Large intestine (tissue), 3 donors: ENCODE data around the gene SAMM50. TPM values are rescaled to one million over a fixed set of nuclear protein-coding genes. Genes with fewer than 3 reads are reported as not detected.

Experiments
- DNase-seq, 2 donors: peaks; one replicate each; pipeline versions ENCODE4 v3.0.0 to v3.0.0-alpha.2; 2013
- H3K27ac ChIP-seq: one replicate; pipeline ENCODE4 v1.5.1; 2013; ENCODE audit warnings: low read length
- H3K27me3 ChIP-seq: 2 replicates; pipeline ENCODE4 v1.6.1; 2013; ENCODE audit warnings: low read length; ENCODE audit not compliant: control insufficient read depth, insufficient read depth
- H3K36me3 ChIP-seq: 2 replicates; pipeline ENCODE4 v1.6.1; 2013; ENCODE audit warnings: low read length; ENCODE audit not compliant: control insufficient read depth, insufficient read depth
- H3K4me1 ChIP-seq: one replicate; pipeline ENCODE4 v1.6.1; 2013; ENCODE audit warnings: low read length; ENCODE audit not compliant: control insufficient read depth, insufficient read depth
- H3K4me3 ChIP-seq: one replicate; pipeline ENCODE4 v1.5.1; 2013; ENCODE audit warnings: low read length
- H3K9me3 ChIP-seq: one replicate; pipeline ENCODE4 v1.6.1; 2013; ENCODE audit warnings: mild to moderate bottlenecking, low read depth, low read length, moderate library complexity; ENCODE audit not compliant: control insufficient read depth
- WGBS: methylation state at CpG from one replicate; pipeline ENCODE4 v1.1.5; 2013; ENCODE audit warnings: low lambda C conversion rate; ENCODE audit not compliant: insufficient coverage; 5-methylcytosine and 5-hydroxymethylcytosine counted together
- polyA plus RNA-seq: library from polyadenylated mRNA; unstranded; fragments of 120-200 nt; gene quantifications from one replicate; pipeline ENCODE4 v1.2.1, GENCODE V29; 2013

SAMM50 gene
- polyA plus RNA-seq, 1 donor: 51.5 TPM

DNA sequence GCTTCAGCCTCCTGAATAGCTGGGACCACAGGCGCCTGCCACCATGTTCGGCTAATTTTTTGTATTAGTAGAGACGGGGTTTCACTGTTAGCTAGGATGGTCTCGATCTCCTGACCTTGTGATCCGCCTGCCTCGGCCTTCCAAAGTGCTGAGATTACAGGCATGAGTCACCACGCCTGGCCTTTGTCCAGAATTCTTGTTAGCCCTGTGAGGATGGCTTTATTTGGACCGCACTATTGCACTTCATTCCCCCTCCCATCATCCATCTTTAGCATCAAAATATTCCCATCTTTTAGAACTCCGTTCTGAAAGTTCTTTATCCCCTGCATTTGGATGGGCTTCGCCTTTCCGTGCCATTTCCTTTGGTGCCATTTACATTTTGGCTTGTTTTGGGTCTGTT is 2.6 kb downstream of the SAMM50 start:
- Histone ChIP-seq H3K27ac (no peak overlapping the region), H3K27me3 (no peaks in the 10 kb centered on the region), H3K9me3 (no peaks in the 10 kb centered on the region), H3K4me1 (peaks cover 3% of the 10 kb centered on the region), H3K36me3 (no peaks in the 10 kb centered on the region), H3K4me3 (no peak overlapping the region)
- no peak for DNase-seq
- 100% methylated on average over 3 of the region's 11 CpGs for WGBS

DNA sequence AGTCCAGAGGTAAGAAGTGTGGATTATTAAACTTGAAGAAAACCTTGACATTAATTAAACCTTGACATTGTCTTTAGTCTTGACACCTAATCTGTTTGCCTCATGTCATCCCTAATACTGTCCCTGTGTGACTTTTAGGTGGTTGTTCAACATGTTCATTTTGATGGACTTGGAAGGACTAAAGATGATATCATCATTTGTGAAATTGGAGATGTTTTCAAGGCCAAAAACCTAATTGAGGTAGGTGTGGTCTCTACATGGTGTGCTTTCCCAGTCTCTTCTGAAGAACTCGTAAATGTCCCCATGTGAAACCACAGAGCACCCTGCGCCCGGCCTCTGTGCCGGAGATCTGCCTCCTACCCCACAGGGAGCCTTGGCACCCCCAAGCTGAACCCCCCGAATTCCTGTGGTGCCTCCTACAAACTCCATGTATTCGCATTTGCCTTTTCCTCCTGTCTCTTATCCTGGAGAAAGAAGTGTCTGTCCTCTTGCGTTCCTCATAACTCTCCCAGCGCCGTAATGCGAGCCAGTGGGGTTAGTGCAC is 9.1 kb downstream of the SAMM50 start:
- WGBS: no CpG with 5 or more reads among the region's 10 CpGs
- Histone ChIP-seq H3K4me1 (no peaks in the 10 kb centered on the region), H3K27me3 (no peaks in the 10 kb centered on the region), H3K36me3 (peaks cover 46% of the 10 kb centered on the region), H3K9me3 (no peaks in the 10 kb centered on the region), H3K4me3 (no peak overlapping the region), H3K27ac (no peak overlapping the region)
- DNase-seq: no peak

DNA sequence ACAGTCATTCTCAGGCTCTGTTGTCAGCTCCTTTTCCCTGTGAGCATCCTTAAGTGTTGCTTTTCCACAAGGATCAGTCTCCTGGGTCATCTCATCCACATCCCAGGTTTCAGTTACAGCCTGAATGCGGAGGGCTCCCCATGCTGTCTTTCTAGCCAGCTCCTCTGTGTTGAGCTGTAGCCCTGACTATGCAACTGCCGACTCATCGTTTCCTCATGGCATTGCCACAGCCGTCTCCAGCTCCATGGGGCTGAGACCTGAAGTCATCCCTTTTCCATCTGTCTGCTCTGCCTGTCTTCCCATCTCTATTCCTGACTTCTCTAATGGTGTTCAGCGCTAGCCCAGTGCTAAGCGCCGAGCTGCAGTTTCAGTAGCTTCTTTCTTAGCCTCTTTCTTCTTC is 11.8 kb downstream of the SAMM50 start:
- DNase-seq: no peak
- H3K9me3 ChIP-seq: no peaks in the 10 kb centered on the region
- no peak overlapping the region for H3K27ac ChIP-seq
- no peaks in the 10 kb centered on the region for H3K27me3 ChIP-seq
- no CpG with 5 or more reads among the region's 7 CpGs for WGBS
- H3K36me3 ChIP-seq: peaks cover 59% of the 10 kb centered on the region
- no peak overlapping the region for H3K4me3 ChIP-seq
- no peaks in the 10 kb centered on the region for H3K4me1 ChIP-seq

DNA sequence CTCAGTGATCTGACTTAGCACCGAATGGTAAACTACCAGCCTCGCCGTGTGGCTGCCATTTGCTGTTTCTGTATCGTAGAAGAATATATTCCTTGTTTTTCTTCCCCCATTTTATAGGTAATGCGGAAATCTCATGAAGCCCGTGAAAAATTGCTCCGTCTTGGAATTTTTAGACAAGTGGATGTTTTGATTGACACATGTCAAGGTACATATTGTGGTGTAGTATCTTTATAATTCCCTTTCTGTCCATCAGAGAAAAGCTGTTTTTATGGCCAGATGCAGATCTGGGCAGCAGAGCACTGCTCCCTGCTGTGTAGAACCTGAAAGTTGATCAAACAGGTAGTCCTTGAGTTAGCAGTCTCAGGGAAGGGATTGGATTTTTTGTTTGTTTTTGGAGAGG is 13.4 kb downstream of the SAMM50 start:
- Histone ChIP-seq H3K36me3 (peaks cover 71% of the 10 kb centered on the region), H3K27me3 (no peaks in the 10 kb centered on the region), H3K9me3 (no peaks in the 10 kb centered on the region), H3K27ac (no peak overlapping the region), H3K4me3 (no peak overlapping the region), H3K4me1 (no peaks in the 10 kb centered on the region)
- WGBS: 100% methylated on average over 4 of the region's 7 CpGs
- DNase-seq: no peak

DNA sequence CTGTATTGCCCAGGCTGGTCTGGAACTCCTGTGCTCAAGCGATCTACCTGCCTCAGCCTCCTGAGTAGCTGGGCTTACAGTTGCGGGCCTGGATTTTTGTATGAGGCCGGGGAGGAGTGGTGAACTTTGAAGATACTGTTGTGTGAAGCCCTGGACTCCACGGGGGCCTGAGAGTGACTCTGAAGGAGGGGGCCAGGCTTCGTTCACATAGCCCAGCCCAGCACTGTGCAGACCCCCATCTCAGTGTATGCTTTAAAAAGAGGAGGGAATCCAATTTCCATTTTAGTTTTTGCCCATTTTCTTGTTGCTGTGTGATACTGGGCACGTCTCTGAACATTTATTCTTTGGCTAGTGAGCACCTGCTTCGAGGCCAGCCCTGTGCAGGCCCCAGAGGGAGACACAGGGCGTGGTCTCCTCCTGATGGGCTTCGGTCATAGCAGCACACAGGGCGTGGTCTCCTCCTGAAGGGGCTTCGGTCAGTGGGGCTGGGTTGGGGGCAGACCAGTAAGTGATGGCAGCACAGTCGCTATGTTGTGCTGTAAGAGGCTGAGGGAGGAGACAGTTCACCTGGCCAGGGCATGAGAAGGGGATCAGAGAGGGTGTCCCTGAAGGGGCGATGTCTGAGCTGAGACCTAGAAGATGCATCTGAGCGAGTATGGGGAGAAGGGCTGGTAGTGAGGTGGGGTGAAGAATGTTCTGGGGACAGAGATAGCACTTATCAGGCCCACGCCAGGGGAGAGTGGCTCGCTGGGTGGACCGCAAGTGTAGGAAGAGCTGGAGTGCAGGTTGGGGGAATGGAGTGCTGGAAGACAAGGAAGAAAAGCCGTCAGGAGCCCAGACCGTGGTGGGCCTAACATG is 14.0 kb downstream of the SAMM50 start:
- H3K9me3 ChIP-seq: no peaks in the 10 kb centered on the region
- no peak overlapping the region for H3K4me3 ChIP-seq
- no peaks in the 10 kb centered on the region for H3K27me3 ChIP-seq
- WGBS: 100% methylated on average over 2 of the region's 19 CpGs
- no peak overlapping the region for H3K27ac ChIP-seq
- H3K36me3 ChIP-seq: peaks cover 73% of the 10 kb centered on the region
- H3K4me1 ChIP-seq: no peaks in the 10 kb centered on the region
- DNase-seq: no peak

DNA sequence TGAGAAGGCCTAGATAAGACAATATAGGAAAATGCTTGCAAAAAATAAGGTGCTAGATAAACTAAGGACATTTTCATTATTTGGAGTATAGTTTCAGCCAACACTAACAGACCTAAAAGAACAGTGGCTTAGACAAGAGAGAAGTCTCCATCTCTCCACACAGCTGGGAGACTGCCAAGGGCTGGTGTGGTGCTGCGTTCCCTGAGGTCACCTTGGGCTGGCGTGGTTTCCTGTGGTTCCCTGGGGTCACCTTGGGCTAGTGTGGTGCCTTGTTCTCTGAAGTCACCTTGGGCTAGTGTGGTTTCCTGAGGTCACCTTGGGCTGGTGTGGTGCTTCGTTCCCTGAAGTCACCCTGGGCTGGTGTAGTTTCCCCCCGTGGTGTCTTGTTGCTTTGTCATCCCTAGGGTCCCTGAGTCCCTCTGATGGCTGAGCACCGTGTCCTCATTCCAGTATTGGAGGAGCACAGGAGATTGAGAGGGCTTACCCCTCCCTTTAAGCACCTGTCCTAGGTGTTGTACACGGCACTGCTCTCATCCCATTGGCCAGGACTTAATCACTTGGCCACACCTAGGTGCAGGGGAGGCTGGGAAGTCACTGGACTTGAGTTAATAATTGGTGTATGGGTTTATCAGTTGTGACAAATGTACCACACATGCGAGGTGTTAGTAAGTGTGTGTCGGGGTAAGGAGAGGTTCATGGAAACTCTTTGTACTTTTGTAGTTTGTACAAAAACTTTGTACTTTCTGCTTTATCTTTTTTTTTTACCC is 14.9 kb downstream of the SAMM50 start:
- H3K36me3 ChIP-seq: peaks cover 74% of the 10 kb centered on the region
- H3K9me3 ChIP-seq: no peaks in the 10 kb centered on the region
- H3K4me1 ChIP-seq: no peaks in the 10 kb centered on the region
- DNase-seq: peak; percentile 63 to 86
- no peak overlapping the region for H3K27ac ChIP-seq
- WGBS: no CpG with 5 or more reads among the region's 8 CpGs
- no peak overlapping the region for H3K4me3 ChIP-seq
- H3K27me3 ChIP-seq: no peaks in the 10 kb centered on the region

DNA sequence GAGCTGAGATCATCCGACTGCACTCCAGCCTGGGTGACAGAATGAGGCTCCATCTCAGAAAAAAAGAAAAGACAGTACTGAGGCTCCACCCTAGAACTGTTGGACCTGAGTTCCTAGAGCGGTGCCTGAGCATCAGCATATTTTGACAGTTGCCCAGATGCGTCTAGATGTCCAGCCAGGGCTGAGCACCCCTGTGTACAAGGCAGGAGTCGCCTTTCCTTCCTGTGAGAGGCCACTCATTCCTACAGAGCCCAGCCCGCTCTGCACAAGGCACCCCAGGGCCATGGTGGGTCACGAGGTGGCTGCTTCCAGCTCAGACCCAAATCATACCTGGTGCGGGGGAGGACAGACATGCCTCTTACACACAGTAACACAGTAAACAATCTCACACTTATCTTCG is 15.9 kb downstream of the SAMM50 start:
- H3K36me3 ChIP-seq: peaks cover 74% of the 10 kb centered on the region
- no peaks in the 10 kb centered on the region for H3K9me3 ChIP-seq
- no CpG with 5 or more reads among the region's 8 CpGs for WGBS
- H3K27me3 ChIP-seq: no peaks in the 10 kb centered on the region
- no peak overlapping the region for H3K27ac ChIP-seq
- DNase-seq: no peak
- H3K4me1 ChIP-seq: no peaks in the 10 kb centered on the region
- H3K4me3 ChIP-seq: no peak overlapping the region

DNA sequence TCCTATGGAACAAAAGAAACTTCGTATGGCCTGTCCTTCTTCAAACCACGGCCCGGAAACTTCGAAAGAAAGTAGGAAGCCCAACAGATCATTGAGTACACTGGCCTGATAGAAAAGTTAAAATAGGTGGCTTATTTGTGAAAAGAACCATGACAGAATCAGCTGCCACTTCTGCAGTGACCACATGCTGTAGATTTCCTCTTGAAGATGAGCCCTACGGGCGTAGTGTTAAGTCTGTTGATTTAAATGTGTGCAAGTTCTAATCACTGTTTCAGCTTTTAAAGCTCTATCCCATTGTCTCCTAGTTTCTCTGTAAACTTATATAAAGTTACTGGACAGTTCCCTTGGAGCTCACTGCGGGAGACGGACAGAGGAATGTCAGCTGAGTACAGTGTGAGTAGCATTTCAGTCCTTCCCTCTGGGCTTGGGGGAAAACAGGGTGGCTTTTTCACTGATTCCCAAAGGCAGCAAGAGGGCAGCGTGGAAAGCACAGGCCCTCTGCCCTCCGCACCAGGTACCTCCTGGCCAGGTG is 17.8 kb downstream of the SAMM50 start:
- 100% methylated on average over 3 of the region's 10 CpGs for WGBS
- H3K36me3 ChIP-seq: peaks cover 82% of the 10 kb centered on the region
- no peaks in the 10 kb centered on the region for H3K9me3 ChIP-seq
- no peaks in the 10 kb centered on the region for H3K4me1 ChIP-seq
- H3K27me3 ChIP-seq: no peaks in the 10 kb centered on the region
- H3K4me3 ChIP-seq: no peak overlapping the region
- no peak for DNase-seq
- no peak overlapping the region for H3K27ac ChIP-seq

DNA sequence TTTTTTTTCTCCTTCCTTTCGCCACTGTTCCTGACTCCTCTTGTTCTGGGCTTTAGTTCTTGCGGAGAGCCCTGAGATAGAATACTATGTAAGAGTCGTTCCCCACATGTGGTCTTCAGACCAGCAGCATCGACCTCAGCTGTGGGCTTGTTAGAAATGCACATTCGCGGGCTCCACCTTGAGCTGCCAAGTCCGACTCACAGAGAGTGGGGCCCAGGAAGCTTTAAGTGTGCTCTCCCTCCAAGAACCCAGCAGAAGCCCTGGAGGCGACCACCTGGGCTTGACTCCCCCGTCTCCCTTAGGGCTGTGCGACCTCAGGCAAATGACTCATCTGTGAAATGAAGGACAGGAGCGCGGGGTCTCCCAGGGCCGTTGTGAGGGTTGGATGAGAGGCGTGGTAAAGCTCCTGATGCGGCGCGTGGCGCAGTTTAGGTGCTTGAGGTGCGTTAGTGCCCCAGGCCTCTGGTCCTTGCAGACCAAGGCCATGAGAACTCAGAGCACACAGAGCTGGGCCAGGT is 18.8 kb downstream of the SAMM50 start:
- WGBS: 100% methylated on average over 1 of the region's 19 CpGs
- peaks cover 81% of the 10 kb centered on the region for H3K36me3 ChIP-seq

DNA sequence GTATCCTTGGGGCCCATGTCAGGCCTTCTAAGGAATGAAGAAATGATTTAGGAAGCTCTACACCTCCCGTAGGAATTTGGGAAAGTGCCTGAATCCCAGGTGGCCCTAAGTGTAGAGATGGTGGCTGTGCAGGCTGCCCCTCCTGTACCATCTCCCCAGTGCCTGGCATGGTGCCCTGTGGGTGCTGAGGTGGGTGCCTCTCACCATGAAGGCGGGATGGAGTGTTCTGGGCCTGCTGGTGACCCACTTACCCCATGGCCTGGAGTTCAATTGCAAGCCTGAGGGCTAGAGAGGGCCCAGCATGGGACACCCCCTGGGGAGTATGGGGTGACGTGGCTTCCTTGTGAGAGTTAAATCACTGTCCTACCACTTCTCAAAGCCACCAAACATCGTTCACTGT is 19.8 kb downstream of the SAMM50 start:
- no peak for DNase-seq
- WGBS: no CpG with 5 or more reads among the region's 4 CpGs
- no peaks in the 10 kb centered on the region for H3K9me3 ChIP-seq
- H3K4me3 ChIP-seq: no peak overlapping the region
- no peak overlapping the region for H3K27ac ChIP-seq
- H3K4me1 ChIP-seq: no peaks in the 10 kb centered on the region
- no peaks in the 10 kb centered on the region for H3K27me3 ChIP-seq
- peaks cover 82% of the 10 kb centered on the region for H3K36me3 ChIP-seq

More for the DNA sequence above, 18.8 kb downstream of the SAMM50 start:
- H3K27me3 ChIP-seq: no peaks in the 10 kb centered on the region
- no peaks in the 10 kb centered on the region for H3K9me3 ChIP-seq
- no peak for DNase-seq
- no peaks in the 10 kb centered on the region for H3K4me1 ChIP-seq
- no peak overlapping the region for H3K4me3 ChIP-seq
- no peak overlapping the region for H3K27ac ChIP-seq
